HepG2 (cell line): ENCODE measurements around the gene ZDHHC19. TPM values are rescaled to one million over a fixed set of nuclear protein-coding genes. Genes with fewer than 3 reads are reported as not detected.

Experiments
- AGO2 ChIP-seq: fragments of 200-400 bp; formaldehyde crosslinking; optimal IDR thresholded peaks from 2 replicates; pipeline ENCODE3; 2017; ENCODE audit warnings: mild to moderate bottlenecking, low read depth, low read length, moderate library complexity
- CHD4 ChIP-seq: fragments of 200-600 bp; sonication (generic); IDR thresholded peaks from 2 replicates; pipeline ENCODE4 v1.7.0; 2017; ENCODE audit warnings: mild to moderate bottlenecking, low read length, borderline replicate concordance
- GFI1 ChIP-seq: sonication (generic); formaldehyde crosslinking; IDR thresholded peaks from 2 replicates; pipeline ENCODE4 v1.5.0; 2020; ENCODE audit warnings: missing genetic modification reagents, mild to moderate bottlenecking, borderline replicate concordance
- GTF2F1 ChIP-seq: fragments of 150-350 bp; IDR thresholded peaks from 2 replicates; pipeline ENCODE4 v1.6.1; 2014; ENCODE audit warnings: low read length
- IRX3 ChIP-seq: sonication (generic); formaldehyde crosslinking; IDR thresholded peaks from 2 replicates; pipeline ENCODE4 v1.8.1; 2023; ENCODE audit warnings: mild to moderate bottlenecking, low read depth, missing genetic modification reagents, borderline replicate concordance
- MXD4 ChIP-seq: IDR thresholded peaks from 2 replicates; pipeline ENCODE4 v1.6.1; 2016; ENCODE audit warnings: mild to moderate bottlenecking, missing biosample characterization, missing genetic modification reagents
- NONO ChIP-seq, 2 experiments: fragments of 450-650 bp in 1 of 2; sonication (generic) in 1 of 2; formaldehyde crosslinking in 1 of 2; IDR thresholded peaks in 1 of 2; conservative IDR thresholded peaks in 1 of 2; 2 replicates each; pipeline versions ENCODE4 v1.6.1 to v1.8.0; 2017 to 2022; ENCODE audit warnings: mild to moderate bottlenecking in 1 of 2, missing genetic modification reagents in 1 of 2, moderate library complexity in 1 of 2
- RCOR2 ChIP-seq: IDR thresholded peaks from 2 replicates; pipeline ENCODE4 v1.6.1; 2016; ENCODE audit warnings: missing biosample characterization, missing genetic modification reagents
- SRY ChIP-seq: sonication (generic); formaldehyde crosslinking; IDR thresholded peaks from 2 replicates; pipeline ENCODE4 v1.8.0; 2022; ENCODE audit warnings: mild to moderate bottlenecking, missing genetic modification reagents
- TAF1 ChIP-seq: sonication (generic); formaldehyde crosslinking; IDR thresholded peaks from 2 replicates; pipeline ENCODE4 v1.4.0; 2020; ENCODE audit warnings: missing genetic modification reagents
- TCF7 ChIP-seq: sonication (generic); IDR thresholded peaks from 2 replicates; pipeline ENCODE4 v1.6.1; 2016; ENCODE audit warnings: antibody characterized with exemption, low read depth
- YEATS2 ChIP-seq: sonication (generic); formaldehyde crosslinking; IDR thresholded peaks from 2 replicates; pipeline ENCODE4 v1.4.0; 2020; ENCODE audit warnings: missing genetic modification reagents, borderline replicate concordance
- ZKSCAN8 ChIP-seq: IDR thresholded peaks from 2 replicates; pipeline ENCODE4 v1.6.1; 2016; ENCODE audit warnings: borderline replicate concordance, missing genetic modification reagents, missing compliant biosample characterization
- ZNF138 ChIP-seq: sonication (generic); formaldehyde crosslinking; IDR thresholded peaks from 2 replicates; pipeline ENCODE4 v1.5.0; 2020; ENCODE audit warnings: mild to moderate bottlenecking, low read depth, missing genetic modification reagents
- ZNF335 ChIP-seq: sonication (generic); formaldehyde crosslinking; IDR thresholded peaks from 2 replicates; pipeline ENCODE4 v1.4.0; 2020; ENCODE audit warnings: missing genetic modification reagents
- ZNF382 ChIP-seq: sonication (generic); formaldehyde crosslinking; IDR thresholded peaks from 2 replicates; pipeline ENCODE4 v1.5.0; 2020; ENCODE audit warnings: missing genetic modification reagents, mild to moderate bottlenecking, borderline replicate concordance
- ZNF570 ChIP-seq: sonication (generic); formaldehyde crosslinking; IDR thresholded peaks from 2 replicates; pipeline ENCODE4 v1.4.0; 2020; ENCODE audit warnings: mild to moderate bottlenecking, missing genetic modification reagents, borderline replicate concordance
- polyA plus RNA-seq, 8 experiments: library from polyadenylated mRNA; depleted of rRNA in 3 of 8; stranded (reverse) in 7 of 8; unstranded in 1 of 8; fragments of >200 nt; fragmentation: Illumina TruSeq in 4 of 8; extraction: Trizol in 4 of 8; gene quantifications; 2 replicates each; pipeline versions ENCODE4 v1.2.1 to v1.2.3, GENCODE V29; 2011 to 2016; ENCODE audit warnings: low read depth in 4 of 8, missing spikeins in 1 of 8, mixed read lengths in 1 of 8; ENCODE audit not compliant: insufficient read depth in 1 of 8
- total RNA-seq, 5 experiments: library from RNA; depleted of rRNA; stranded (reverse); fragments of >200 nt; fragmentation: Illumina TruSeq; extraction: Trizol; gene quantifications; 2 replicates each; pipeline ENCODE4 v1.2.3, GENCODE V29; 2016; ENCODE audit warnings: low read depth in 1 of 5
- TF ChIP-seq, protein P1 (sequence below): sonication (generic); formaldehyde crosslinking; IDR thresholded peaks from 2 replicates; pipeline ENCODE4 v1.4.0; 2020; ENCODE audit warnings: missing genetic modification reagents
- TF ChIP-seq, protein P2 (sequence below): fragments of 450-650 bp; IDR thresholded peaks from 2 replicates; pipeline ENCODE4 v1.6.1; 2017
- TF ChIP-seq, protein P3 (sequence below): IDR thresholded peaks from 2 replicates; pipeline ENCODE4 v1.6.1; 2016; ENCODE audit warnings: low read depth
- TF ChIP-seq, protein P4 (sequence below): sonication (generic); formaldehyde crosslinking; IDR thresholded peaks from 2 replicates; pipeline ENCODE4 v1.4.0; 2020; ENCODE audit warnings: missing genetic modification reagents, mild to moderate bottlenecking, borderline replicate concordance

ZDHHC19 gene
- total and polyA plus RNA-seq, 2 of the 13 experiments (the other 11 are each of a cell fraction or from before 2014, with no cell fraction given), result 0.22 to 0.53 TPM

DNA sequence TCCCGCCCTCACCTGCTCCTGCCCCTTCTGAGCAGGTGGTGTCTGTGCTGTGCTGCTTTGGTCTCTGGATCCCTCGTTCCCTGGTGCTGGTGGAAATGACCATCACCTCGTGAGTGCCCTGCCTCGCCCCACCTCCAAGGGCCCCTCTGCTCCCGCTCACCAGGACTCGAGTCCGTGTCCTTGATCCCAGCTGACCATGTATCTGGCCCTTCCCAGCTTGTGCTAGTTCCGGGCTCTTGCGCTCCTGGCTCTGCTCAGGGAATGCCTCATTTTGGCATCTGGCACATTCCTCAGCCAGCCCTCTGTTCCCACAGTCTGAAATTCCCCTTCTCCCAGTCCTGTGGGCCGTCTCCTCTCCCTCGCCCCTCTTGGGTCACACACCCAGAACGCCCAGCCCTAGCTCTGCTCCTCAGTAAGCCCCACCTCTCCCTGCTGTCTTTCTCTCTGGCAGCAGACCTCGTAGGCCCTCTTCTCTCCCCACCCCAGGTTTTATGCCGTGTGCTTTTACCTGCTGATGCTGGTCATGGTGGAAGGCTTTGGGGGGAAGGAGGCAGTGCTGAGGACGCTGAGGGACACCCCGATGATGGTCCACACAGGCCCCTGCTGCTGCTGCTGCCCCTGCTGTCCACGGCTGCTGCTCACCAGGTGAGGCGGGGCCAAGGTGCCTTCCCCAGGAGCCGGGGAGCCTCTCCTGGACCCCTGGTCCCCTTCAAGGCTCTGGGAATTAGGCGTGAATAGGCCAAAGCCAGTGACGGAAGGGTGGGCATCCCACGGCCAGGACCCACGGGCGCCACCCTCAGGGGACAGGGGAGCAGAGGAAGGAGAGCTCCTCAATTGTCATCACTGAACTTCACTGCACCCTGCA, 16.7 kb upstream of the ZDHHC19 start (continued):
- TF ChIP-seq, protein P1, sequence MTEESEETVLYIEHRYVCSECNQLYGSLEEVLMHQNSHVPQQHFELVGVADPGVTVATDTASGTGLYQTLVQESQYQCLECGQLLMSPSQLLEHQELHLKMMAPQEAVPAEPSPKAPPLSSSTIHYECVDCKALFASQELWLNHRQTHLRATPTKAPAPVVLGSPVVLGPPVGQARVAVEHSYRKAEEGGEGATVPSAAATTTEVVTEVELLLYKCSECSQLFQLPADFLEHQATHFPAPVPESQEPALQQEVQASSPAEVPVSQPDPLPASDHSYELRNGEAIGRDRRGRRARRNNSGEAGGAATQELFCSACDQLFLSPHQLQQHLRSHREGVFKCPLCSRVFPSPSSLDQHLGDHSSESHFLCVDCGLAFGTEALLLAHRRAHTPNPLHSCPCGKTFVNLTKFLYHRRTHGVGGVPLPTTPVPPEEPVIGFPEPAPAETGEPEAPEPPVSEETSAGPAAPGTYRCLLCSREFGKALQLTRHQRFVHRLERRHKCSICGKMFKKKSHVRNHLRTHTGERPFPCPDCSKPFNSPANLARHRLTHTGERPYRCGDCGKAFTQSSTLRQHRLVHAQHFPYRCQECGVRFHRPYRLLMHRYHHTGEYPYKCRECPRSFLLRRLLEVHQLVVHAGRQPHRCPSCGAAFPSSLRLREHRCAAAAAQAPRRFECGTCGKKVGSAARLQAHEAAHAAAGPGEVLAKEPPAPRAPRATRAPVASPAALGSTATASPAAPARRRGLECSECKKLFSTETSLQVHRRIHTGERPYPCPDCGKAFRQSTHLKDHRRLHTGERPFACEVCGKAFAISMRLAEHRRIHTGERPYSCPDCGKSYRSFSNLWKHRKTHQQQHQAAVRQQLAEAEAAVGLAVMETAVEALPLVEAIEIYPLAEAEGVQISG (CRISPR knock-in tag), result peak; percentile 71
- TF ChIP-seq ZNF138, result no peak
- no peak for TF ChIP-seq ZNF570 (CRISPR knock-in tag)
- no peak for TF ChIP-seq CHD4
- TF ChIP-seq, protein P2, sequence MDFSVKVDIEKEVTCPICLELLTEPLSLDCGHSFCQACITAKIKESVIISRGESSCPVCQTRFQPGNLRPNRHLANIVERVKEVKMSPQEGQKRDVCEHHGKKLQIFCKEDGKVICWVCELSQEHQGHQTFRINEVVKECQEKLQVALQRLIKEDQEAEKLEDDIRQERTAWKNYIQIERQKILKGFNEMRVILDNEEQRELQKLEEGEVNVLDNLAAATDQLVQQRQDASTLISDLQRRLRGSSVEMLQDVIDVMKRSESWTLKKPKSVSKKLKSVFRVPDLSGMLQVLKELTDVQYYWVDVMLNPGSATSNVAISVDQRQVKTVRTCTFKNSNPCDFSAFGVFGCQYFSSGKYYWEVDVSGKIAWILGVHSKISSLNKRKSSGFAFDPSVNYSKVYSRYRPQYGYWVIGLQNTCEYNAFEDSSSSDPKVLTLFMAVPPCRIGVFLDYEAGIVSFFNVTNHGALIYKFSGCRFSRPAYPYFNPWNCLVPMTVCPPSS, result no peak
- TF ChIP-seq GFI1, result no peak
- peak; percentile 69 for TF ChIP-seq RCOR2 (CRISPR knock-in tag)
- TF ChIP-seq TAF1 (CRISPR knock-in tag), result peak; percentile 31; the same call in 1 of the 2 replicates
- TF ChIP-seq NONO (IDR thresholded peaks at IDR 0.05), result no peak
- 0 out of 2 replicates have a peak, but pooled peaks have one; percentile 57 for TF ChIP-seq NONO (CRISPR knock-in tag; conservative IDR thresholded peaks at IDR 0.05)
- TF ChIP-seq YEATS2 (CRISPR knock-in tag), result no peak
- TF ChIP-seq GTF2F1, result no peak
- TF ChIP-seq SRY (CRISPR knock-in tag), result no peak
- TF ChIP-seq ZKSCAN8 (CRISPR knock-in tag), result no peak
- TF ChIP-seq ZNF382, result no peak
- TF ChIP-seq MXD4 (CRISPR knock-in tag), result no peak; the same call in 1 of the 2 replicates
- TF ChIP-seq, protein P3, sequence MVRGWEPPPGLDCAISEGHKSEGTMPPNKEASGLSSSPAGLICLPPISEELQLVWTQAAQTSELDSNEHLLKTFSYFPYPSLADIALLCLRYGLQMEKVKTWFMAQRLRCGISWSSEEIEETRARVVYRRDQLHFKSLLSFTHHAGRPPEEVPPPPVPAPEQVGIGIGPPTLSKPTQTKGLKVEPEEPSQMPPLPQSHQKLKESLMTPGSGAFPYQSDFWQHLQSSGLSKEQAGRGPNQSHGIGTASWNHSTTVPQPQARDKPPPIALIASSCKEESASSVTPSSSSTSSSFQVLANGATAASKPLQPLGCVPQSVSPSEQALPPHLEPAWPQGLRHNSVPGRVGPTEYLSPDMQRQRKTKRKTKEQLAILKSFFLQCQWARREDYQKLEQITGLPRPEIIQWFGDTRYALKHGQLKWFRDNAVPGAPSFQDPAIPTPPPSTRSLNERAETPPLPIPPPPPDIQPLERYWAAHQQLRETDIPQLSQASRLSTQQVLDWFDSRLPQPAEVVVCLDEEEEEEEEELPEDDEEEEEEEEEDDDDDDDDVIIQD (CRISPR knock-in tag), result peak; percentile 12; the same call in 1 of the 2 replicates
- TF ChIP-seq ZNF335, result 0 out of 2 replicates have a peak, but pooled peaks have one; percentile 31
- TF ChIP-seq IRX3 (CRISPR knock-in tag), result 0 out of 2 replicates have a peak, but pooled peaks have one; percentile 28
- no peak for TF ChIP-seq AGO2
- no peak for TF ChIP-seq TCF7
- TF ChIP-seq, protein P4, sequence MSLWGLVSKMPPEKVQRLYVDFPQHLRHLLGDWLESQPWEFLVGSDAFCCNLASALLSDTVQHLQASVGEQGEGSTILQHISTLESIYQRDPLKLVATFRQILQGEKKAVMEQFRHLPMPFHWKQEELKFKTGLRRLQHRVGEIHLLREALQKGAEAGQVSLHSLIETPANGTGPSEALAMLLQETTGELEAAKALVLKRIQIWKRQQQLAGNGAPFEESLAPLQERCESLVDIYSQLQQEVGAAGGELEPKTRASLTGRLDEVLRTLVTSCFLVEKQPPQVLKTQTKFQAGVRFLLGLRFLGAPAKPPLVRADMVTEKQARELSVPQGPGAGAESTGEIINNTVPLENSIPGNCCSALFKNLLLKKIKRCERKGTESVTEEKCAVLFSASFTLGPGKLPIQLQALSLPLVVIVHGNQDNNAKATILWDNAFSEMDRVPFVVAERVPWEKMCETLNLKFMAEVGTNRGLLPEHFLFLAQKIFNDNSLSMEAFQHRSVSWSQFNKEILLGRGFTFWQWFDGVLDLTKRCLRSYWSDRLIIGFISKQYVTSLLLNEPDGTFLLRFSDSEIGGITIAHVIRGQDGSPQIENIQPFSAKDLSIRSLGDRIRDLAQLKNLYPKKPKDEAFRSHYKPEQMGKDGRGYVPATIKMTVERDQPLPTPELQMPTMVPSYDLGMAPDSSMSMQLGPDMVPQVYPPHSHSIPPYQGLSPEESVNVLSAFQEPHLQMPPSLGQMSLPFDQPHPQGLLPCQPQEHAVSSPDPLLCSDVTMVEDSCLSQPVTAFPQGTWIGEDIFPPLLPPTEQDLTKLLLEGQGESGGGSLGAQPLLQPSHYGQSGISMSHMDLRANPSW, result no peak
